ENCODE measurements around the gene TSNAX.

DNA sequence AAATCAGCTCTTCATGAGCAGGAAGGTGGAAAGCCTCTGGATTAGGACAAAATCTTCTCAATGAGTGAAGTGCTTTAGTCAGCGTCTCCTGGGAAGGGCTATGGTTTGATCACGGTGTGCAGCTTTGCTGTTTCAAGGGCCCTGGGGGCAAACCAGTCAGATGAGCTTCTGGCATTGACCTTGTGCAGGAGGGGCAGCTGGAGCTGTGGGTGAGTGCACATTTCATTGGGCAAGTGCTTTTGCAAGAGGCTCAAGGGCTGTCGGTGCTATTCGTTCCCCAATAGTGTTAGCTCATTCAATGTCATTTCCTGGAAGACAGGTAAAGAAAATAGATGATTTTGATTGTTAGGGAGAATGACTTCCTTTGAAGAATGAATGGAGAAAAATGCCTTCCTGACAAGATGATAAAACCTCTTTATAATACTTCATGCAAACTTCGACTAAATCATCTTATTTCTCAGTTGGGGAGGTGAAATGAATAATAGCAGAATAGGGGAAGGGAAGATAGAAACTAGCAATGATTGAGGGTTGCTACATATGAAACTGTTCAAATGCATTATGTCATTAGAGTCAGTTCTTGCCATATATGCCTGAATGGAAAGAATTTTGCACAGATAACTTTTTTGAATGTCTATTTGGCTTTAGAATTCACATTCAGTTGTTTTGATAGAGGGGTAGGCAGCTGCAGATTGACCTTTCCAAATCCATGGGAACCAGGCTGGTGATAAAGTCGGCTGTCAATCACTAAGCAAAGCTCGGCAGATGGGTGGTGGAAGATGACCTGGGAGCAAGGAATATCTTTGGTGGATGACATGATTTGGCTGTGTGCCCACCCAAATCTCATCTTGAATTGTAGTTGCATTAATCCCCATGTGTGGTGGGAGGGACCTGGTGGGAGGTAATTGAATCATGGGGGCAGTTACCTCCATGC, 85.2 kb downstream of the TSNAX start:
- TF ChIP-seq CTCF (IDR thresholded peaks at IDR 0.05) (no peak), POLR2A (IDR thresholded peaks at IDR 0.05) (no peak)

Measured in adrenal gland (tissue), 5 donors.